DMS53 treated with DMSO at 0.1 percent for 48 hours (cell line): ENCODE measurements around the gene TLR2.
A peak's percentile ranks its signal among the peaks of the same experiment; 100 is the strongest.

Source experiments
- DNase-seq: peaks from one replicate; lab custom pipeline; 2025; ENCODE audit not compliant: unreplicated experiment; lab: John Stamatoyannopoulos, UW

TLR2 gene

GRCh38 chr4:153684182-153684970 lies at the start of gene TLR2:
Gene TLR2 (plus strand): TSS chr4:153684280. CDS start chr4:153702908, 18,628 bp downstream.
- DNase-seq = peak; percentile 36

GRCh38 chr4:153634738-153635353 lies 49.2 kb upstream of the TLR2 start:
- DNase-seq = peak; percentile 21

- no peak for DNase-seq
Observed at GRCh38 chr4:153635846-153636245, 48.2 kb upstream of the TLR2 start.

GRCh38 chr4:153637201-153637600 lies 46.9 kb upstream of the TLR2 start:
- no peak for DNase-seq

GRCh38 chr4:153638011-153638410 lies 46.1 kb upstream of the TLR2 start:
- DNase-seq = no peak

GRCh38 chr4:153638999-153639398 lies 45.1 kb upstream of the TLR2 start:
- DNase-seq = no peak

GRCh38 chr4:153639833-153640802 lies 44.0 kb upstream of the TLR2 start:
- DNase-seq = no peak

- DNase-seq = no peak
Observed at GRCh38 chr4:153641532-153641931, 42.5 kb upstream of the TLR2 start.

- DNase-seq = peak; percentile 64
Observed at GRCh38 chr4:153643406-153644383, 40.4 kb upstream of the TLR2 start.

GRCh38 chr4:153645183-153645582 lies 38.9 kb upstream of the TLR2 start:
- DNase-seq = no peak

GRCh38 chr4:153646261-153646660 lies 37.8 kb upstream of the TLR2 start:
- no peak for DNase-seq

GRCh38 chr4:153646978-153647377 lies 37.1 kb upstream of the TLR2 start:
- no peak for DNase-seq

GRCh38 chr4:153647975-153648374 lies 36.1 kb upstream of the TLR2 start:
- DNase-seq = no peak

- DNase-seq = no peak
Observed at GRCh38 chr4:153649572-153649991, 34.5 kb upstream of the TLR2 start.

GRCh38 chr4:153651116-153651515 lies 33.0 kb upstream of the TLR2 start:
- DNase-seq = no peak

GRCh38 chr4:153651587-153651986 lies 32.5 kb upstream of the TLR2 start:
- no peak for DNase-seq

- no peak for DNase-seq
Observed at GRCh38 chr4:153652051-153652784, 31.9 kb upstream of the TLR2 start.

GRCh38 chr4:153655002-153655541 lies 29.0 kb upstream of the TLR2 start:
- DNase-seq = no peak

- no peak for DNase-seq
Observed at GRCh38 chr4:153655928-153656327, 28.2 kb upstream of the TLR2 start.
